Subcutaneous abdominal adipose tissue (tissue), 5 donors: Measurements from ENCODE around the gene LRRC4B.
"Not testable (repeated sequence)": the region's sequence is repeated elsewhere in the genome, so short reads cannot be mapped to it uniquely, and the experiment has no call there.

Experiments
- H3K27ac ChIP-seq: one replicate; pipeline ENCODE4 v1.7.0; 2013; ENCODE audit warnings: low read depth, mild to moderate bottlenecking, inconsistent platforms, low read length, moderate library complexity
- H3K27me3 ChIP-seq, 5 donors: one replicate each; pipeline ENCODE4 v1.7.0; 2013; ENCODE audit warnings: low read length in 5 of 5, inconsistent platforms in 1 of 5; ENCODE audit not compliant: control insufficient read depth in 5 of 5, insufficient read depth in 4 of 5
- H3K36me3 ChIP-seq, 5 donors: one replicate each; pipeline ENCODE4 v1.7.0; 2013; ENCODE audit warnings: low read length in 5 of 5; ENCODE audit not compliant: control insufficient read depth in 5 of 5, insufficient read depth in 5 of 5
- H3K4me1 ChIP-seq, 5 donors: one replicate each; pipeline ENCODE4 v1.7.0; 2013; ENCODE audit warnings: low read length in 5 of 5, mild to moderate bottlenecking in 3 of 5, moderate library complexity in 1 of 5; ENCODE audit not compliant: control insufficient read depth in 5 of 5, insufficient read depth in 5 of 5
- H3K4me3 ChIP-seq, 5 donors: one replicate each; pipeline ENCODE4 v1.7.0; 2013; ENCODE audit warnings: low read length in 5 of 5, low read depth in 1 of 5
- H3K9ac ChIP-seq, 5 donors: one replicate each; pipeline ENCODE4 v1.7.0; 2013; ENCODE audit warnings: low read length in 5 of 5, mild to moderate bottlenecking in 4 of 5, moderate library complexity in 3 of 5
- H3K9me3 ChIP-seq, 5 donors: one replicate each; pipeline ENCODE4 v1.7.0; 2013; ENCODE audit warnings: low read length in 5 of 5; ENCODE audit not compliant: control insufficient read depth in 5 of 5
- donor health status: healthy.
- donor health status: healthy.
- donor health status: healthy.
- donor health status: healthy.
- donor health status: healthy.

LRRC4B gene

GRCh38 chr19:50602089-50602422 lies 33.8 kb upstream of the LRRC4B start:
- Histone ChIP-seq H3K4me3 (no peak overlapping the region), H3K36me3 (no peaks in the 10 kb centered on the region), H3K9me3 (no peaks in the 10 kb centered on the region), H3K4me1 (no peaks in the 10 kb centered on the region), H3K9ac (no peak overlapping the region), H3K27ac (no peak overlapping the region), H3K27me3 (peaks cover 6 to 18% (median 13%) of the 10 kb centered on the region in 5 donors)

- Histone ChIP-seq H3K9me3 (no peaks in the 10 kb centered on the region), H3K9ac (no peak overlapping the region), H3K27me3 (peaks cover 6 to 16% (median 11%) of the 10 kb centered on the region in 5 donors)
Measured at GRCh38 chr19:50601407-50602088, 33.3 kb upstream of the LRRC4B start.

GRCh38 chr19:50599427-50599826 lies 31.2 kb upstream of the LRRC4B start:
- no peak overlapping the region for H3K27ac ChIP-seq
- H3K9ac ChIP-seq = no peak overlapping the region
- H3K4me1 ChIP-seq = no peaks in the 10 kb centered on the region
- no peaks in the 10 kb centered on the region for H3K36me3 ChIP-seq
- H3K9me3 ChIP-seq = no peaks in the 10 kb centered on the region
- H3K4me3 ChIP-seq = no peak overlapping the region
- H3K27me3 ChIP-seq = peaks cover 5 to 12% (median 11%) of the 10 kb centered on the region in 5 donors

More at GRCh38 chr19:50601407-50602088, 33.3 kb upstream of the LRRC4B start:
- no peak overlapping the region for H3K27ac ChIP-seq
- no peaks in the 10 kb centered on the region for H3K36me3 ChIP-seq
- H3K4me3 ChIP-seq = no peak overlapping the region
- H3K4me1 ChIP-seq = no peaks in the 10 kb centered on the region

- Histone ChIP-seq H3K27me3 (peaks cover 0 to 7% (median 0%) of the 10 kb centered on the region in 5 donors), H3K4me3 (no peak overlapping the region), H3K4me1 (no peaks in the 10 kb centered on the region), H3K27ac (no peak overlapping the region), H3K9me3 (no peaks in the 10 kb centered on the region), H3K36me3 (no peaks in the 10 kb centered on the region), H3K9ac (no peak overlapping the region)
Measured at GRCh38 chr19:50590191-50590590, 22.0 kb upstream of the LRRC4B start.

- not testable (repeated sequence) for H3K27me3 ChIP-seq, H3K9me3 ChIP-seq, H3K36me3 ChIP-seq, H3K4me3 ChIP-seq, H3K9ac ChIP-seq, H3K27ac ChIP-seq, H3K4me1 ChIP-seq
Measured at GRCh38 chr19:50581795-50582660, 13.8 kb upstream of the LRRC4B start.

- Histone ChIP-seq H3K9ac (no peak overlapping the region), H3K4me1 (no peaks in the 10 kb centered on the region), H3K27ac (no peak overlapping the region), H3K27me3 (peaks cover 0 to 6% (median 0%) of the 10 kb centered on the region in 5 donors), H3K4me3 (no peak overlapping the region), H3K36me3 (no peaks in the 10 kb centered on the region), H3K9me3 (no peaks in the 10 kb centered on the region)
Measured at GRCh38 chr19:50580970-50581634, 12.9 kb upstream of the LRRC4B start.

GRCh38 chr19:50580240-50580639 lies 12.0 kb upstream of the LRRC4B start:
- no peak overlapping the region for H3K27ac ChIP-seq
- no peaks in the 10 kb centered on the region for H3K36me3 ChIP-seq
- no peaks in the 10 kb centered on the region for H3K9me3 ChIP-seq

GRCh38 chr19:50576769-50577168 lies 8.5 kb upstream of the LRRC4B start:
- H3K27ac ChIP-seq, H3K9ac ChIP-seq, H3K36me3 ChIP-seq, H3K4me1 ChIP-seq, H3K4me3 ChIP-seq, H3K27me3 ChIP-seq, H3K9me3 ChIP-seq: not testable (repeated sequence)

More at GRCh38 chr19:50580240-50580639, 12.0 kb upstream of the LRRC4B start:
- H3K4me3 ChIP-seq = no peak overlapping the region
- H3K9ac ChIP-seq = no peak overlapping the region
- peaks cover 0 to 5% (median 0%) of the 10 kb centered on the region in 5 donors for H3K27me3 ChIP-seq
- H3K4me1 ChIP-seq = no peaks in the 10 kb centered on the region

- no peak overlapping the region for H3K4me3 ChIP-seq
- no peaks in the 10 kb centered on the region for H3K36me3 ChIP-seq
- H3K9me3 ChIP-seq = no peaks in the 10 kb centered on the region
- H3K27me3 ChIP-seq = peaks cover 0 to 16% (median 11%) of the 10 kb centered on the region in 5 donors
- no peak overlapping the region for H3K27ac ChIP-seq
- H3K4me1 ChIP-seq = no peaks in the 10 kb centered on the region
- H3K9ac ChIP-seq = no peak overlapping the region
Measured at GRCh38 chr19:50573741-50574461, 5.7 kb upstream of the LRRC4B start.
